Ectodermal cell (in vitro differentiated cells): Measurements from ENCODE around the gene NFIB.

Experiments
- H3K27ac ChIP-seq: 2 replicates; pipeline ENCODE4 v1.7.0; 2013; ENCODE audit warnings: mild to moderate bottlenecking, low read depth, low read length; ENCODE audit not compliant: insufficient read depth, poor library complexity, severe bottlenecking
- H3K27me3 ChIP-seq: 2 replicates; pipeline ENCODE4 v1.7.0; 2013; ENCODE audit warnings: mild to moderate bottlenecking, low read length; ENCODE audit not compliant: insufficient read depth, control insufficient read depth, poor library complexity, severe bottlenecking
- H3K36me3 ChIP-seq: one replicate; pipeline ENCODE4 v1.7.0; 2013; ENCODE audit warnings: low read length; ENCODE audit not compliant: control insufficient read depth, insufficient read depth
- H3K4me1 ChIP-seq: one replicate; pipeline ENCODE4 v1.7.0; 2013; ENCODE audit warnings: low read length; ENCODE audit not compliant: control insufficient read depth, insufficient read depth
- H3K4me3 ChIP-seq: 2 replicates; pipeline ENCODE4 v1.7.0; 2013; ENCODE audit warnings: low read depth, low read length, control low read depth; ENCODE audit not compliant: insufficient read depth
- H3K9me3 ChIP-seq: 2 replicates; pipeline ENCODE4 v1.7.0; 2013; ENCODE audit warnings: mild to moderate bottlenecking, low read length, moderate library complexity; ENCODE audit not compliant: control insufficient read depth
- WGBS, 2 experiments: methylation state at CpG; one replicate each; pipeline ENCODE4 v1.1.7; 2013; ENCODE audit warnings: missing lambda C conversion rate in 2 of 2; 5-methylcytosine and 5-hydroxymethylcytosine counted together

Gene NFIB

GRCh38 chr9:14236591-14236990 lies 77.3 kb downstream of the NFIB start:
- H3K27ac ChIP-seq, result no peak overlapping the region
- peaks cover 2% of the 10 kb centered on the region for H3K4me1 ChIP-seq
- no peaks in the 10 kb centered on the region for H3K27me3 ChIP-seq
- WGBS, 2 experiments, result 80% methylated on average over 1 of the region's 1 CpG; no CpG with 5 or more reads in 1 of the 2 experiments
- H3K4me3 ChIP-seq, result no peak overlapping the region
- H3K9me3 ChIP-seq, result no peaks in the 10 kb centered on the region
- H3K36me3 ChIP-seq, result no peaks in the 10 kb centered on the region

- H3K36me3 ChIP-seq, result no peaks in the 10 kb centered on the region
- no peak overlapping the region for H3K27ac ChIP-seq
- H3K4me3 ChIP-seq, result no peak overlapping the region
- no peaks in the 10 kb centered on the region for H3K27me3 ChIP-seq
- 71% methylated on average over 8 of the region's 8 CpGs for WGBS, 2 experiments
- no peaks in the 10 kb centered on the region for H3K9me3 ChIP-seq
- H3K4me1 ChIP-seq, result peaks cover 8% of the 10 kb centered on the region
Measured at GRCh38 chr9:14232111-14232510, 81.8 kb downstream of the NFIB start.

GRCh38 chr9:14231196-14231990 lies 82.5 kb downstream of the NFIB start:
- WGBS, 2 experiments, result 62 to 67% methylated on average over 4 to 5 of the region's 5 CpGs
- Histone ChIP-seq H3K9me3 (no peaks in the 10 kb centered on the region), H3K36me3 (no peaks in the 10 kb centered on the region), H3K27me3 (no peaks in the 10 kb centered on the region), H3K4me3 (no peak overlapping the region), H3K27ac (no peak overlapping the region), H3K4me1 (peaks cover 8% of the 10 kb centered on the region)

- no peaks in the 10 kb centered on the region for H3K36me3 ChIP-seq
- H3K27me3 ChIP-seq, result no peaks in the 10 kb centered on the region
- 100% methylated on average over 1 of the region's 1 CpG for WGBS, 2 experiments
- H3K4me3 ChIP-seq, result no peak overlapping the region
- H3K27ac ChIP-seq, result no peak overlapping the region
- H3K4me1 ChIP-seq, result peaks cover 8% of the 10 kb centered on the region
- H3K9me3 ChIP-seq, result no peaks in the 10 kb centered on the region
Measured at GRCh38 chr9:14228602-14229001, 85.3 kb downstream of the NFIB start.

- no peak overlapping the region for H3K4me3 ChIP-seq
- H3K4me1 ChIP-seq, result peaks cover 8% of the 10 kb centered on the region
- no peak overlapping the region for H3K27ac ChIP-seq
- H3K36me3 ChIP-seq, result no peaks in the 10 kb centered on the region
- WGBS, 2 experiments, result 92 to 93% methylated on average over 9 of the region's 11 CpGs
- no peaks in the 10 kb centered on the region for H3K9me3 ChIP-seq
- H3K27me3 ChIP-seq, result no peaks in the 10 kb centered on the region
Measured at GRCh38 chr9:14226855-14227532, 86.9 kb downstream of the NFIB start.

- Histone ChIP-seq H3K4me3 (no peak overlapping the region), H3K27ac (no peak overlapping the region), H3K27me3 (no peaks in the 10 kb centered on the region), H3K36me3 (no peaks in the 10 kb centered on the region), H3K4me1 (no peaks in the 10 kb centered on the region), H3K9me3 (no peaks in the 10 kb centered on the region)
- WGBS, 2 experiments, result 94 to 96% methylated on average over 5 of the region's 5 CpGs
Measured at GRCh38 chr9:14223081-14223480, 90.9 kb downstream of the NFIB start.

GRCh38 chr9:14222149-14222835 lies 91.6 kb downstream of the NFIB start:
- Histone ChIP-seq H3K9me3 (no peaks in the 10 kb centered on the region), H3K36me3 (no peaks in the 10 kb centered on the region), H3K27ac (no peak overlapping the region), H3K4me1 (no peaks in the 10 kb centered on the region), H3K4me3 (no peak overlapping the region), H3K27me3 (no peaks in the 10 kb centered on the region)
- WGBS, 2 experiments, result 90 to 93% methylated on average over 1 of the region's 1 CpG

GRCh38 chr9:14221558-14221957 lies 92.4 kb downstream of the NFIB start:
- no peaks in the 10 kb centered on the region for H3K36me3 ChIP-seq
- H3K4me1 ChIP-seq, result no peaks in the 10 kb centered on the region
- H3K27ac ChIP-seq, result no peak overlapping the region
- H3K27me3 ChIP-seq, result no peaks in the 10 kb centered on the region
- no peaks in the 10 kb centered on the region for H3K9me3 ChIP-seq
- no peak overlapping the region for H3K4me3 ChIP-seq

- no peaks in the 10 kb centered on the region for H3K27me3 ChIP-seq
- 90 to 93% methylated on average over 2 of the region's 4 CpGs for WGBS, 2 experiments
- no peaks in the 10 kb centered on the region for H3K9me3 ChIP-seq
- H3K4me3 ChIP-seq, result no peak overlapping the region
- H3K4me1 ChIP-seq, result no peaks in the 10 kb centered on the region
- H3K27ac ChIP-seq, result no peak overlapping the region
- no peaks in the 10 kb centered on the region for H3K36me3 ChIP-seq
Measured at GRCh38 chr9:14221119-14221518, 92.8 kb downstream of the NFIB start.

GRCh38 chr9:14220256-14220655 lies 93.7 kb downstream of the NFIB start:
- Histone ChIP-seq H3K27ac (no peak overlapping the region), H3K4me3 (no peak overlapping the region), H3K9me3 (no peaks in the 10 kb centered on the region), H3K4me1 (no peaks in the 10 kb centered on the region), H3K27me3 (no peaks in the 10 kb centered on the region), H3K36me3 (no peaks in the 10 kb centered on the region)
- WGBS, 2 experiments, result 92% methylated on average over 3 of the region's 3 CpGs
